Measurements from ENCODE around the gene SOBP. TPM values are rescaled to one million over a fixed set of nuclear protein-coding genes. Genes with fewer than 3 reads are reported as not detected.
A peak's percentile ranks its signal among the peaks of the same experiment; 100 is the strongest.

The SOBP gene
- total RNA-seq, 2 donors from 2014 or later: 1.5 to 1.9 TPM

GRCh38 chr6:107511511-107511993, 21.6 kb downstream of the SOBP start:
- H3K36me3 ChIP-seq (ENCODE audit: control insufficient read depth, insufficient read depth, low read length): no peaks in the 10 kb centered on the region
- peaks cover 2% of the 10 kb centered on the region for H3K9me3 ChIP-seq (ENCODE audit: control insufficient read depth, low read length)
- Mint-ChIP-seq H3K36me3 (ENCODE audit: low read depth) (peaks cover 3% of the 10 kb centered on the region), H3K27ac (no peak overlapping the region), H3K4me3 (no peak overlapping the region), H3K4me1 (peaks cover 1% of the 10 kb centered on the region), H3K9me3 (peaks cover 9% of the 10 kb centered on the region), H3K27me3 (ENCODE audit: insufficient read depth) (no peaks in the 10 kb centered on the region)
- no peak for DNase-seq
- no peaks in the 10 kb centered on the region for H3K4me1 ChIP-seq (ENCODE audit: control insufficient read depth, insufficient read depth, low read length)
- H3K9ac ChIP-seq (ENCODE audit: extremely low read depth, low read length, poor library complexity, severe bottlenecking): no peak overlapping the region
- no peak overlapping the region for H3K4me3 ChIP-seq (ENCODE audit: low read length)
- H3K27ac ChIP-seq (ENCODE audit: low read depth, low read length): peak overlapping the region; percentile 70
- no peak for TF ChIP-seq CTCF (conservative IDR thresholded peaks at IDR 0.05)
- 81 to 100% methylated on average over 1 to 5 of the region's 5 CpGs for WGBS, 2 experiments (ENCODE audit: insufficient coverage in 1 of 2, insufficient read length in 1 of 2)
- no peaks in the 10 kb centered on the region for H3K27me3 ChIP-seq (ENCODE audit: control insufficient read depth, insufficient read depth, low read length, poor library complexity, severe bottlenecking)

- H3K4me1 Mint-ChIP-seq: peaks cover 1% of the 10 kb centered on the region
- peaks cover 15% of the 10 kb centered on the region for H3K9me3 Mint-ChIP-seq
- peaks cover 6% of the 10 kb centered on the region for H3K36me3 Mint-ChIP-seq (ENCODE audit: low read depth)
Observed at GRCh38 chr6:107513214-107513613, 23.3 kb downstream of the SOBP start.

GRCh38 chr6:107515955-107516354, 26.0 kb downstream of the SOBP start:
- TF ChIP-seq CTCF (conservative IDR thresholded peaks at IDR 0.05): no peak
- no peaks in the 10 kb centered on the region for H3K4me1 Mint-ChIP-seq
- H3K27me3 Mint-ChIP-seq (ENCODE audit: insufficient read depth): no peaks in the 10 kb centered on the region
- Histone ChIP-seq H3K27me3 (ENCODE audit: control insufficient read depth, insufficient read depth, low read length, poor library complexity, severe bottlenecking) (no peaks in the 10 kb centered on the region), H3K4me3 (ENCODE audit: low read length) (no peak overlapping the region), H3K27ac (ENCODE audit: low read depth, low read length) (no peak overlapping the region), H3K36me3 (ENCODE audit: control insufficient read depth, insufficient read depth, low read length) (no peaks in the 10 kb centered on the region), H3K9me3 (ENCODE audit: control insufficient read depth, low read length) (peaks cover 12% of the 10 kb centered on the region), H3K9ac (ENCODE audit: extremely low read depth, low read length, poor library complexity, severe bottlenecking) (no peak overlapping the region), H3K4me1 (ENCODE audit: control insufficient read depth, insufficient read depth, low read length) (no peaks in the 10 kb centered on the region)
- H3K4me3 Mint-ChIP-seq: no peak overlapping the region
- H3K9me3 Mint-ChIP-seq: peaks cover 15% of the 10 kb centered on the region
- peaks cover 6% of the 10 kb centered on the region for H3K36me3 Mint-ChIP-seq (ENCODE audit: low read depth)
- H3K27ac Mint-ChIP-seq: no peak overlapping the region
- no peak for DNase-seq
- 96 to 97% methylated on average over 4 to 5 of the region's 5 CpGs for WGBS, 2 experiments (ENCODE audit: insufficient coverage in 1 of 2, insufficient read length in 1 of 2)

More at GRCh38 chr6:107513214-107513613, 23.3 kb downstream of the SOBP start:
- no peaks in the 10 kb centered on the region for H3K36me3 ChIP-seq (ENCODE audit: control insufficient read depth, insufficient read depth, low read length)
- no peaks in the 10 kb centered on the region for H3K27me3 Mint-ChIP-seq (ENCODE audit: insufficient read depth)
- WGBS, 2 experiments (ENCODE audit: insufficient coverage in 1 of 2, insufficient read length in 1 of 2): 88 to 90% methylated on average over 2 of the region's 2 CpGs
- H3K27ac Mint-ChIP-seq: no peak overlapping the region
- H3K9ac ChIP-seq (ENCODE audit: extremely low read depth, low read length, poor library complexity, severe bottlenecking): no peak overlapping the region
- no peak overlapping the region for H3K4me3 Mint-ChIP-seq
- DNase-seq: no peak
- TF ChIP-seq CTCF (conservative IDR thresholded peaks at IDR 0.05): no peak
- H3K9me3 ChIP-seq (ENCODE audit: control insufficient read depth, low read length): peaks cover 12% of the 10 kb centered on the region
- no peak overlapping the region for H3K27ac ChIP-seq (ENCODE audit: low read depth, low read length)
- H3K4me3 ChIP-seq (ENCODE audit: low read length): no peak overlapping the region
- no peaks in the 10 kb centered on the region for H3K27me3 ChIP-seq (ENCODE audit: control insufficient read depth, insufficient read depth, low read length, poor library complexity, severe bottlenecking)
- no peaks in the 10 kb centered on the region for H3K4me1 ChIP-seq (ENCODE audit: control insufficient read depth, insufficient read depth, low read length)

Measured in endodermal cell (in vitro differentiated cells).